ENCODE measurements around the gene MIB1.

Gene MIB1

GRCh38 chr18:21864386-21864785 is 123.8 kb downstream of the MIB1 start:
- H4K20me1 ChIP-seq (ENCODE audit: insufficient read depth, low read length) = no peaks in the 10 kb centered on the region
- H3K79me2 ChIP-seq (ENCODE audit: insufficient read depth, low read length) = no peaks in the 10 kb centered on the region
- H3K4me1 ChIP-seq (ENCODE audit: insufficient read depth, low read length, severe bottlenecking) = no peaks in the 10 kb centered on the region
- TF ChIP-seq EZH2 (IDR thresholded peaks at IDR 0.05; ENCODE audit: borderline replicate concordance, low read length) = no peak
- TF ChIP-seq, protein P1, sequence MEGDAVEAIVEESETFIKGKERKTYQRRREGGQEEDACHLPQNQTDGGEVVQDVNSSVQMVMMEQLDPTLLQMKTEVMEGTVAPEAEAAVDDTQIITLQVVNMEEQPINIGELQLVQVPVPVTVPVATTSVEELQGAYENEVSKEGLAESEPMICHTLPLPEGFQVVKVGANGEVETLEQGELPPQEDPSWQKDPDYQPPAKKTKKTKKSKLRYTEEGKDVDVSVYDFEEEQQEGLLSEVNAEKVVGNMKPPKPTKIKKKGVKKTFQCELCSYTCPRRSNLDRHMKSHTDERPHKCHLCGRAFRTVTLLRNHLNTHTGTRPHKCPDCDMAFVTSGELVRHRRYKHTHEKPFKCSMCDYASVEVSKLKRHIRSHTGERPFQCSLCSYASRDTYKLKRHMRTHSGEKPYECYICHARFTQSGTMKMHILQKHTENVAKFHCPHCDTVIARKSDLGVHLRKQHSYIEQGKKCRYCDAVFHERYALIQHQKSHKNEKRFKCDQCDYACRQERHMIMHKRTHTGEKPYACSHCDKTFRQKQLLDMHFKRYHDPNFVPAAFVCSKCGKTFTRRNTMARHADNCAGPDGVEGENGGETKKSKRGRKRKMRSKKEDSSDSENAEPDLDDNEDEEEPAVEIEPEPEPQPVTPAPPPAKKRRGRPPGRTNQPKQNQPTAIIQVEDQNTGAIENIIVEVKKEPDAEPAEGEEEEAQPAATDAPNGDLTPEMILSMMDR (IDR thresholded peaks at IDR 0.05; ENCODE audit: low read length) = no peak
- no peaks in the 10 kb centered on the region for H3K9me3 ChIP-seq (ENCODE audit: low read length)
- no peaks in the 10 kb centered on the region for H3K27me3 ChIP-seq (ENCODE audit: insufficient read depth, low read length)
- no peak overlapping the region for H3K4me2 ChIP-seq (ENCODE audit: low read length)
- H3K9me2 ChIP-seq (ENCODE audit: low read depth, low read length) = no peaks in the 10 kb centered on the region
- no peak overlapping the region for H2AFZ ChIP-seq (ENCODE audit: low read length)
- H3F3A ChIP-seq (ENCODE audit: insufficient read depth, low read length) = no peaks in the 10 kb centered on the region
- H3K9ac ChIP-seq (ENCODE audit: low read length) = no peak overlapping the region
- peaks cover 45% of the 10 kb centered on the region for H3K36me3 ChIP-seq (ENCODE audit: insufficient read depth, low read length)
- no peak overlapping the region for H3K27ac ChIP-seq (ENCODE audit: low read depth, low read length, poor library complexity, severe bottlenecking)
- no peak overlapping the region for H3K4me3 ChIP-seq (ENCODE audit: low read depth, low read length, poor library complexity, severe bottlenecking)

- Histone ChIP-seq H3K9me3 (ENCODE audit: low read length) (no peaks in the 10 kb centered on the region), H3K9me2 (ENCODE audit: low read depth, low read length) (no peaks in the 10 kb centered on the region), H3K27ac (ENCODE audit: low read depth, low read length, poor library complexity, severe bottlenecking) (no peak overlapping the region), H3K79me2 (ENCODE audit: insufficient read depth, low read length) (no peaks in the 10 kb centered on the region), H3K9ac (ENCODE audit: low read length) (no peak overlapping the region), H3K4me1 (ENCODE audit: insufficient read depth, low read length, severe bottlenecking) (no peaks in the 10 kb centered on the region), H3K4me2 (ENCODE audit: low read length) (no peak overlapping the region), H3K36me3 (ENCODE audit: insufficient read depth, low read length) (peaks cover 45% of the 10 kb centered on the region), H3F3A (ENCODE audit: insufficient read depth, low read length) (no peaks in the 10 kb centered on the region), H3K27me3 (ENCODE audit: insufficient read depth, low read length) (no peaks in the 10 kb centered on the region), H4K20me1 (ENCODE audit: insufficient read depth, low read length) (no peaks in the 10 kb centered on the region), H3K4me3 (ENCODE audit: low read depth, low read length, poor library complexity, severe bottlenecking) (no peak overlapping the region), H2AFZ (ENCODE audit: low read length) (no peak overlapping the region)
- TF ChIP-seq EZH2 (IDR thresholded peaks at IDR 0.05; ENCODE audit: borderline replicate concordance, low read length) = no peak
- TF ChIP-seq, protein P1 (IDR thresholded peaks at IDR 0.05; ENCODE audit: low read length) = no peak
Observed at GRCh38 chr18:21865043-21865442, 124.5 kb downstream of the MIB1 start.

DNA sequence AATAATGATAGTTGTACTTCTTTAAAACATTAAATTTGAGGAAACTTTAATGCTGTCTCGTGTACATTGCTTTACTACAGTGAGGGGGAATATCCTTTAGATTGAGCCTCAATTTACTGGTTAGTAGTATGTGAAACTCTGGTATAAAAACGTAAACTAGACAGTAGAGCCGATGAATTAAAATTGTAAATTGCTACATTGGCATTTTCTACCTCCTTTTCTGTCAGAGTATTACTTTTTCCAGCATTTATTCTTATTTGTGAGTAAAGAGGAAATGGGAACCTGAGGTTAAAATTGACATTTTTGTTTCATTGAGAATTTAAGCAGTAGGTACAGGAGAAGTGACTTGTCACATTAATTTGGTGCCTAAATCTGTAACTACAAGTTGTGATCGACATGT is 128.2 kb downstream of the MIB1 start:
- Histone ChIP-seq H3K4me1 (ENCODE audit: insufficient read depth, low read length, severe bottlenecking) (no peaks in the 10 kb centered on the region), H3K27me3 (ENCODE audit: insufficient read depth, low read length) (no peaks in the 10 kb centered on the region), H3K36me3 (ENCODE audit: insufficient read depth, low read length) (peaks cover 16% of the 10 kb centered on the region), H3K4me2 (ENCODE audit: low read length) (no peak overlapping the region), H3K79me2 (ENCODE audit: insufficient read depth, low read length) (no peaks in the 10 kb centered on the region), H3K9me3 (ENCODE audit: low read length) (no peaks in the 10 kb centered on the region), H3K9me2 (ENCODE audit: low read depth, low read length) (no peaks in the 10 kb centered on the region), H2AFZ (ENCODE audit: low read length) (no peak overlapping the region), H4K20me1 (ENCODE audit: insufficient read depth, low read length) (no peaks in the 10 kb centered on the region), H3K4me3 (ENCODE audit: low read depth, low read length, poor library complexity, severe bottlenecking) (no peak overlapping the region), H3K9ac (ENCODE audit: low read length) (no peak overlapping the region), H3K27ac (ENCODE audit: low read depth, low read length, poor library complexity, severe bottlenecking) (no peak overlapping the region), H3F3A (ENCODE audit: insufficient read depth, low read length) (no peaks in the 10 kb centered on the region)
- TF ChIP-seq, protein P1 (IDR thresholded peaks at IDR 0.05; ENCODE audit: low read length) = no peak
- no peak for TF ChIP-seq EZH2 (IDR thresholded peaks at IDR 0.05; ENCODE audit: borderline replicate concordance, low read length)

All from OCI-LY1 (cell line).